GM06990 (cell line): ENCODE data around the gene PTPN3.

ENCODE experiments used
- DNase-seq: peaks from one replicate; pipeline ENCODE4 v3.0.0-alpha.2; 2011; ENCODE audit not compliant: insufficient read length; ENCODE audit errors: extremely low read depth
- H3K27me3 ChIP-seq: replicated peaks from 2 replicates; pipeline ENCODE4 v1.6.0; 2011; ENCODE audit warnings: low read length; ENCODE audit not compliant: control insufficient read depth, insufficient read depth
- H3K36me3 ChIP-seq: 2 replicates; pipeline ENCODE4 v1.5.1; 2011; ENCODE audit warnings: low read length; ENCODE audit not compliant: control insufficient read depth, insufficient read depth
- H3K4me3 ChIP-seq: replicated peaks from 2 replicates; pipeline ENCODE4 v1.5.1; 2011; ENCODE audit warnings: low read depth, mild to moderate bottlenecking, control low read depth, low read length
- TF ChIP-seq, protein P1 (sequence below): IDR thresholded peaks from 2 replicates; pipeline ENCODE4 v1.5.1; 2011; ENCODE audit warnings: low read length, control low read depth, mild to moderate bottlenecking, inconsistent platforms; ENCODE audit not compliant: insufficient read depth, poor library complexity, severe bottlenecking

PTPN3 gene

DNA sequence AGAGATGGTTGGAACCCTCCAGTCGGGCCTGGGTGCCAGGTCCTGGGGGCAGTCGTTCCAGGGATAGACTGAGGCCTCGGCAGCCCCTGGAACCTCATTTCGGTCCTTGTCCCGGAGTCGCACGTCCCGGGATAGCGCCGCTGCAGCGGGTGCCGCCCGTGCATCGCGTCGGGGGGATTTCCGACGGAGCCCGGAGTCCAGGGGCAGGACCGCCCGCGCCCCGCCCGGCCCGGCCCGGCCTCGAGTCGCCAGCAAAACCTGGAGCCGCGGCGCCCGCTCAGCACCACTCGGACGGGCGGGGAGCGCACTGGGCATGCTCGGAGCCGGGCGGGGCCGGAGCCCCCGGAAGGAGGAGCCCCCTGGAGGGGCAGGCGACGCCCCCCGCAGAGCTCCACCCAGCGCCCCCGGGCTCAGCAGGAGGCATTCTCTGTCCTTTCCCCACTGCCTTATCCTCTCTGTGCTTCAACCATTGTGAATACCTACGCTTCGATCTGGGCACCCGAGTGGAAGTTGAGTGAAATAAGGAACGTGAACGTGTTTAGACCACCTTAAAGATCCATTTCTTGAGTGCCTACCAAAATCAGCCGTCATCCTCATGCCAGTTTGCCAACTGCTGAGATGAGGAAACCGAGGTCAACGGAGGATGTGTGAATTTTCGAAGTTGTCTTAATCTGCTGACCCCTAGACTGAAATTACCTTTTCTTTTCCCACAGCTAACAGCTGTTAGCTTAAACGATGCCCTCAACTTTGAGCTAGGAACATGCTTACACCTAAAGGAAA, 1.7 kb upstream of the PTPN3 start:
- Histone ChIP-seq H3K27me3 (peaks cover 4% of the 10 kb centered on the region), H3K4me3 (no peak overlapping the region), H3K36me3 (no peaks in the 10 kb centered on the region)
- DNase-seq, result no peak
- TF ChIP-seq, protein P1, sequence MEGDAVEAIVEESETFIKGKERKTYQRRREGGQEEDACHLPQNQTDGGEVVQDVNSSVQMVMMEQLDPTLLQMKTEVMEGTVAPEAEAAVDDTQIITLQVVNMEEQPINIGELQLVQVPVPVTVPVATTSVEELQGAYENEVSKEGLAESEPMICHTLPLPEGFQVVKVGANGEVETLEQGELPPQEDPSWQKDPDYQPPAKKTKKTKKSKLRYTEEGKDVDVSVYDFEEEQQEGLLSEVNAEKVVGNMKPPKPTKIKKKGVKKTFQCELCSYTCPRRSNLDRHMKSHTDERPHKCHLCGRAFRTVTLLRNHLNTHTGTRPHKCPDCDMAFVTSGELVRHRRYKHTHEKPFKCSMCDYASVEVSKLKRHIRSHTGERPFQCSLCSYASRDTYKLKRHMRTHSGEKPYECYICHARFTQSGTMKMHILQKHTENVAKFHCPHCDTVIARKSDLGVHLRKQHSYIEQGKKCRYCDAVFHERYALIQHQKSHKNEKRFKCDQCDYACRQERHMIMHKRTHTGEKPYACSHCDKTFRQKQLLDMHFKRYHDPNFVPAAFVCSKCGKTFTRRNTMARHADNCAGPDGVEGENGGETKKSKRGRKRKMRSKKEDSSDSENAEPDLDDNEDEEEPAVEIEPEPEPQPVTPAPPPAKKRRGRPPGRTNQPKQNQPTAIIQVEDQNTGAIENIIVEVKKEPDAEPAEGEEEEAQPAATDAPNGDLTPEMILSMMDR, result no peak

DNA sequence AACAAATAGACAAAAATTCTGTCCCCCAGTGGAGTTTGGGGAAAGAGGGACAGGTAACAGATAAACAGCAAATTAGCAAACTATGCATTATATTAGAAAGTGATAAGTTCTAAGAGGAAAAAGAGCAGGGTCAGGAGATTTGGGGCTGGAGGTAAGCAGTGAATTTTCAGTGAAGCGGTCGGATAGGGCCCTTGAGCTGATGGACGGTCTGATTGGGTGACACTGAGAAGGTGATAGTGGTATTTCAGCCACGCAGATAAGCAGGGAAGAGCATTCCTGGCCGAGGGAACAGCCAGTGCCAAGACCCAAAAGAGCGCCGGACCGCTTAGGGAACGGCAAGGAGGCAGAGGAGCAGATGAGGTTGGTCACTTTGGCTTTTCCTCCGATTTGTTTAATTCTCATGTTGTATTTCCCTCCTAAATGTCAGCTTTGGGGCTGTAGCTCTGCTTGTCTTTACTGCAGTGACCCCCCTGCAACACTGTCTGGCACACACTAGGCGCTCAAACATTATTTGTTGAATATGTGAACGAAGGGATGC, 1.1 kb upstream of the PTPN3 start:
- no peak for DNase-seq
- H3K36me3 ChIP-seq, result no peaks in the 10 kb centered on the region
- TF ChIP-seq, protein P1, result no peak
- H3K4me3 ChIP-seq, result no peak overlapping the region
- H3K27me3 ChIP-seq, result peaks cover 4% of the 10 kb centered on the region

DNA sequence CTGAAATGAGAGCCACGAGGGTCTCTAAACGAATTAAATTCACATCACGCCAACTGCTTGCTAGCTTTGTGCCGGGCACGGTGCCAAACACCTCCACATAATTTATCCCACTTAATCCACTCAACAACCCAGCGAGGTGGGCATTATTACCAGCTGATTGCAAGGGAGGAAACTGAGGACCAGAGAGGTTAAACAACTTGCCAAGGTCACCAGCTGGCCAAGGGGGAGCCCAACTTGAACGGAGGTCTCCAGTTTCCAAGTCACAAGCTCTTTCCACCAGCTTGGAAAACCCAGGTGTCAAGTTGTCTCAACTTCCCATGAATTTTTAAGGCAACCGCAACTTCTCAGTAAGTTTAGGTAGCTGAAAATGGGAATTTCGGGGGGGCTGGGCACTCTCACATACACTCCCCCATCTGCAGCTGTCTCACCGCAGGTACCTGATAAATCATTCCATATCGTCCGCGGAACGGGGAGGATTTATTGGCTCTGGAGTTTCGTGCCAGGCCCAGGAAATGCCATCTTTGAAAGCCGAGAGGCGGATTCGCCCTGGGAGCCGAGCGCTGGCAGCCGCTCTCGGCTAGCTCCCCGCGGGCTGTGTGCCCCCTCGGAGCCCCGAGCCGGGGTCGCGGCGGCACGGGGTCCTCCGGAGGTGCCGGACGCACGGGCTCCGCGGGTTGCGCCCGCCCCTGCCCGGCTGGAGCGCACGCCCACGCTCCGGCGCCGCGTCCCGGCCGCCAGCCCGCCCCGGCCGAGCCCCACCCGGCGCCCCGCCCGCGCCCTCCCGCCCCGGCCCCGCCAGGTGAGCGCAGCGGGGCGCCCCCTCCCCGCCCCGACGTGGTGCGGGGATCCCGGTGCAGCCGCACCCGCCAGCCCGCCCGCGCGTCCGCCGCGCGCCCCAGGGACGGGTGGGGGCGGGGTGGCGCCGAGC, 617 bp downstream of the PTPN3 start:
- H3K27me3 ChIP-seq, result peaks cover 4% of the 10 kb centered on the region
- no peak overlapping the region for H3K4me3 ChIP-seq

DNA sequence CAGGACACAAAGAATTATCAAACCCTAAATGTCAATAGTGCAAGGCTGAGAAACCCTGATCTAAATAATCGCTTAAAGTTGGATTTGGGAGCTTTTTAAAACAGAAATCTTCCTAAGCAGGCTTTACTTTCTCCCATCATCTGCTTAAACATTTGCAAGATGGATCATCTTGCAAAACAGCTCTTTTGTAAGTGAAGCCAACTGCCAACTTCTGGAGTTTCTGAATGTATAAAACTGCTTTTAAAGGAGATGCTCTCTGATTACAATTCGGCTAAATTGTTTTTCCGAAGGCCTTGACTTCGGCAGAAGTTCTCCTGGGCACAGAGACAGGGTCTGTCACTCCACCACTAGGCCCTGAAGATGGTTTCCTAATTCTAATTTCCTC, 1.3 kb downstream of the PTPN3 start:
- peaks cover 2% of the 10 kb centered on the region for H3K27me3 ChIP-seq
- no peaks in the 10 kb centered on the region for H3K36me3 ChIP-seq
- TF ChIP-seq, protein P1, result no peak
- no peak for DNase-seq
- H3K4me3 ChIP-seq, result no peak overlapping the region

More for the DNA sequence above, 617 bp downstream of the PTPN3 start:
- DNase-seq, result no peak
- TF ChIP-seq, protein P1, result no peak
- no peaks in the 10 kb centered on the region for H3K36me3 ChIP-seq

DNA sequence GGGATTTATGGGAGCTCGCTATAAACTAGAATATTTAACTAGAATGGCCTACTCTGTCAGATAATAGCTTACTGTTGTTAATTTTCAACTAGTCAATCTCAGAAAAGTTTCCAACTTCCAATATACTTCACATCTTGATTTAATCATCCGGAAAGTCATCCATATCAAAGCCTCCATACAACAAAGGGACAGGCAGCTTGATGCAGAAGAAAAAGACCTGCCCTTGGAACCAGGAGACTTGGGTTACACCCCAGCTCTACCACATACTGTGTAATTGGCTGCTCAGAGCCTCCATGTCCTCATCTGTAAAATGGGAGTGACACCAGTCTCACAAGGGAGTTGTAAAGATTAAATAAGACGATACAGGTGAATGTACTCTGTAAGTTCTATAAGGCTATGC, 1.9 kb downstream of the PTPN3 start:
- no peaks in the 10 kb centered on the region for H3K36me3 ChIP-seq
- H3K27me3 ChIP-seq, result peaks cover 2% of the 10 kb centered on the region
- H3K4me3 ChIP-seq, result no peak overlapping the region
- TF ChIP-seq, protein P1, result no peak
- DNase-seq, result no peak
